Measurements from ENCODE around the gene EPM2A.
"Not testable (repeated sequence)": the region's sequence is repeated elsewhere in the genome, so short reads cannot be mapped to it uniquely, and the experiment has no call there.

Gene EPM2A

DNA sequence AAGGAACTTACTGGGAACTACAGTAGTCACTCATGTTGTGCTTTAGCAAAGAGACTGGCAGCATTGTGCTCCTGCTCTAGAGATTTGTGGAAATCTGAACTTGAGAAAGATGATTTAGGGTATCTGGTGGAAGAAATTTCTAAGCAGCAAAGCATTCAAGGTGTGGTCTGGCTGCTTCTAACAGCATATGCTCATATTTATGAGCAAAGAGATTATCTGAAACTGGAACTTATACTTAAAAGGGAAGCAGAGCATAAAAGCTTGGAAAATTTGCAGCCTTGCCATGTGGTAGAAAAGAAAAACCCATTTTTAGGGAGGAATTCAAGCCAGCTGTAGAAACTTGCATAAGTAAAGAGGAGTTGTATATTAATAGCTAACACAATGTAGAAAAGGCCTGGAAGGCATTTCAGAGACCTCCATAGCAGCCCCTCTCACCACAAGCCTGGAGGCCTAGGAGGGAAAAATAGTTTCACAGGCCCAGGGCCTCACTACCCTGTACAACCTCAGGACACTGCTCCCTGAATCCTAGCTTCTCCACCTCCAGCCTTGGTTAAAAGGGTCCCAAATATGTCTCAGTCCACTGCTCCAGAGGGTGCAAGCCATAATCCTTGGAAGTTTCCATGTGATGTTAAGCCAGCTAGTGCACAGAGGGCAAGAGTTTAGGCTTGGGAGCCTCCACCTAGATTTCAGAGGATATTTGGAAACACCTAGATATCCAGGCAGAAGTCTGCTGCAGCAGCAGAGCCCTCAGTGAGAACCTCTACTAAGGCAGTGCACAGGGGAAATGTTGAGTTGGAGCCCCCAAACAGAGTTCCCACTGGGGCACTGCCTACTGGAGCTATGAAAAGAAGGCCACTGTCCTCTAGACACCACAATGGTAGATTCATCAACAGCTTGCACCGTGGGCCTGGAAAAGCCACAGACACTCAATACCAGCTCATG, 6.6 kb downstream of the EPM2A start:
- DNase-seq, result no peak

- DNase-seq, result no peak
Measured at GRCh38 chr6:145727817-145728388, 7.4 kb downstream of the EPM2A start.

DNA sequence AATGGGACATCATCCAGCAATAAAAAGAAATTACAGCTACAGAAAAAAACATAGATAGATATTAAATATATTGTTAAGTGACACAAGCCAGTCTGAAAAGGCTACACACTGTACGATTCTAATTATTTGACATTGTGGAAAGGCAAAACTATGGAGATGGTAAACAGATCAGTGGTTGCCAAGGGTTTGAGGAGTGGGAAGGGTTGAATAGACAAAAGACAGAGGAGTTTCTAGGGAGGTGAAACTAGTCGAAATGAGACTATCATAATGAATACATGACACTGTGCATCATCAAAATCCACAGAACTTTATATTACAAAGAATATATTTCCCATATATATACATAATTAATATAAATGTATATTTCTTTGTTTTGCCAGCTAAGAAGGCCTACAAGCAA, 9.8 kb downstream of the EPM2A start:
- DNase-seq, result no peak

DNA sequence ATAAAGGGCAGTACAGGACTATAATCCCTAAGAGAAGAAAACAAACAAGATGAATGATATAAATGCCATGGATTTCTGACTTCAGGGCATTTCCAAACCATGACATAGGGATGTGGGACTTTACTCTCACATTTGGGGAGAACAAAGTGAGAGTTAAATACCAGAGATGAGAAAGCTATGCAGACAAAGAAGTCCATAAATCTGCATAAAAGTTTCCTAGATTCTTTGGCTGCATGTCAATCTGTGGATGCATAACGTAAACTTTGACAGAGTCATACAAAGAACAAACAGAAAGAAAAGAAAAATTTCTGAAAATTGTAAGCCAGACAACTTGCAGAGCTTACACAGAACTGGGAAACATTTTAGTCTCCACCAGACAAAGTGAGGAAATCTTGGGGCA, 11.7 kb downstream of the EPM2A start:
- no peak for DNase-seq

DNA sequence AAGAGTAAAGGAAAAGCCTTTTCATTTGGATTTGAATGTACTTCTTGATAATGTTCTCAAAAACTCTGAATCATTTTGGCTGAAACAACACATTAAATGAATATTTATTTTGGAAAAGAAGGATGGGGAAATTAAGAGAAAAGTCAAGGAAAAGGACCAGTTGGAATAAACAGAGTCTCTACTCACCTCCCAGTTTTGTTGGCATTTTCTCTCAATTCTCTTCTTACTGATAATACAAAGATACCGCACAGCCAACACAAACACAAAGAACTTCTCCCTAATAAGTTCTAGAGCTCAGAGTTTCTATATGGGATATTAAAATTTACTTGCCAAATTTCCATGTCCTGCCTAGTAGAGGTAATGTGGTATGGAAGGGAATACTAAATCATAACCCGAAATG, 13.1 kb downstream of the EPM2A start:
- no peak for DNase-seq

GRCh38 chr6:145721144-145721543, 14.2 kb downstream of the EPM2A start:
- no peak for DNase-seq

DNA sequence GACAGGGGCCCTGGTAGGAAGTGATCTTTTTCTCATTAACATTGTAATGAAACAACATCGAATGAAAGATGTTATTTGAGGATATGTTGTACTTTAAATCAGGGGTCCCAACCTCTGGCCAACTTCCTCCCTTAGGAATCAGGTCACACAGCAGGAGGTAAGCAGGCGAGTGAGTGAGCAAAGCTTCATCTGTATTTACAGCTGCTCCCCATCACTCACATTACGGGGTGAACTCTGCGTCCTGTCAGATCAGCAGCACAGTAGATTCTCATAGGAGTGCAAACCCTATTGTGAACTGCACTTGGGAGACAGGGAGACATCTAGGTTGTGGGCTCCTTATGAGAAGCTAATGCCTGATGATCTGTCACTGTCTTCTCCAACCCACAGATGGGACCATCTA, 19.9 kb downstream of the EPM2A start:
- no peak for DNase-seq

DNA sequence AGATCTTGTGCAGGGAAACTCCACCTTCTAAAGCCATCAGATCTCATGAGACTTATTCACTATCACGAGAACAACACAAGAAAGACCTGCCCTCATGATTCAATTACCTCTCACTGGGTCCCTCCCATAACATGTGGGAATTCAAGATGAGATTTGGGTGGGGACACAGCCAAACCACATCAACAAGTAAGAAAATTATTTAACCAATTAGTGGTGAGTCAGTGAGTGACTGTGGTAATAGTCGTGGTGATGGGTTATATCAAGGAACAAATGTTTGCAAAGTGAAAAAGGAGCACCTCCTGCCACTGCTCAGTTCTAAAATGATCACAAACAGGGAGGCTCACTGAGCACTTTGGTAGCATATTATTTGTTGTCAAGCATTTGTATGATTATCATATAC, 20.6 kb downstream of the EPM2A start:
- no peak for DNase-seq

DNA sequence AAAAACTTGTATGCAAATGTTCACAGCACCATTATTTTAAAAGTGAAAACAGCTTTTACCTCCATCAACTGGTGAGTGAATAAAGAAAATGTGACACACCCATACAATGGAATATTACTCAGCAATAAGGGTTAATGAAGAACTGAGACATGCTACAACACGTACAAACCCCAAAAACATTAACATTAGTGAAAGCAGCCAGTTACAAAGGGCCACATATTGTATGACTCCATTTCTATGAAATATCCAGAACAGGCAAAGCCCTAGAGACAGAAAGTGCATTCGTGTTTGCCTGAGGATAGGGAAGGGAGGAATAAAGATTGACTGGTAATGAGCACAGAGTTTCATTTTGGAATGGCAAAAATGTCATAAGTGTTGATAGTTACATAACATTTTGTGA, 21.5 kb downstream of the EPM2A start:
- no peak for DNase-seq

- no peak for DNase-seq
Measured at GRCh38 chr6:145711372-145711771, 23.9 kb downstream of the EPM2A start.

DNA sequence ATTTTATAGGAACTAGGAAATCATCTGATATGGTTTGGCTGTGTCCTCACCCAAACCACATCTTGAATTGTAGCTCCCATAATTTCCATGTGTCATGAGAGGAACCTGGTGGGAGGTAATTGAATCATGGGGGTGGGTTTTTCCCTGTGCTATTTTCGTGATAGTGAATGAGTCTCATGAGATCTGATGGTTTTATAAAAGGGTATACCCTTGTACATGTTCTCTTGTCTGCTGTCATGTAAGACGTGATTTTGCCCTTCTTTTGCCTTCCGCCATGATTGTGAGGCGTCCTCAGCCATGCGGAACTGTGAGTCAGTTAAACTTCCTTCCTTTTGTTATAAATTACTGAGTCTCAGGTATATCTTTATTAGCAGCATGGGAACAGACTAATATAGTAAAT, 27.9 kb downstream of the EPM2A start:
- DNase-seq, result no peak

DNA sequence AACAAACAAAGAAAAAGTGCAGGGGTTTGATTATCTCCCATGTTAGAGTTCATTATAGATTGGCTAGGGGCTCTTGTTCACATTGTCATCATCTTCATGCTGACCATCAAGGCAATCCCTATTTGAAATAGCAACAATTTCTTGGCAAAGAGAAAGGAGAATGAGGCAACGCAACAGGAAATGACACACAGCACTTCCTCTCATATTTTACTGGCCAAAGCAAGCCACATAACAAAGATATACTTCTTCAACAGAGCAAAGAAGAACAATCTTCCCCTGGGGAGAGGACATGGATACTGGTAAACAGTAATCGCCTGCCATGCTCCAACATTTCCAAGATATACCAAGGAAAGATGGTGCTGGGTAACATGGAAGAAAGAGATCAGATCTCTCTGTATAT, 29.8 kb downstream of the EPM2A start:
- DNase-seq, result no peak

DNA sequence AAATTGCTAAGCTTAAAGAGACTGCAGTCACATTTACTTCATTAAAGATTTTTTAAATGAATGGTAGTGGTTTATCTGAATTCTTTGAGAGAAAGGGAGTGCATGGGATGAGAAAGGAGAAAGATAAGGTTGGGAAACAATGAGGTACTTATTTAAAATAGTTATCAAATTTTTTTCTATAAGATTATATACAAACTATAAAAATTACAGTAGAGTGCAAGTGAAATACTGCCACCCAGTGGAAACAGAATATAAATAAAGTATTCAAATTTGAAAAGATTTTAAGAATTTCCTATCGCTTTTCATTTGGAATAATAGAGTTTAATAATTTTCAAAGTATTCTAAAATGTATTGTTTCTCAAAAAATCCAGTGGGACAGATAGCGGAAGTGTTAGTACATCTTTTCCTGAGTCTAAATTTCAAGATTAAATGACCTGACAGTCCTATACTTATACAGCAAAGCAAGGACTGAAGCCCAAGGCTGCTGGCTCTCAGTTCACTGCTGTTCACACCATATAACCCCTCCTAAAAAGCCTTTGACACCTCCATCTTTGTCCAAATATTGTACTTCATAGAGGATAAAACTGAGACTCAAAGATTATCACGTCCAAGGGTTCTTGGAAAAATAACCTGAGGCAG, 31.1 kb downstream of the EPM2A start:
- DNase-seq, result peak; percentile 14 to 55 (median 34)

DNA sequence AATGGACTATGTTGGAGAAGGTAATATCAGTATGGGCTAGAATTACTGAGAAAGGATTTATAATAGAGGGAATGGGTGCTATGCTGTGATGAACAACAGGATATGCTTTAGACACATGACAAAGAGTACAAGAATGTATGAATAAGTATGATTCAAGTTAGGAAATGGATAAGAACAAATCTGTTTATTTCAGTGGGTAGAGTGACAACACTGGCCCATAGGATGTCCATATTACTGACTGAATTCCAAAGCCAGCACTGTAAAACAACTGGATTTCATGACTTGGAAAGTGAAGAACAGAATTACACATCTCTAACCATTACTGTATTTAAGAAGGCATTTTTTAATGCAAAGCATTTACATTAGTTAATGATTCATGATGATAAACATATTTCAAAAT, 35.9 kb downstream of the EPM2A start:
- no peak for DNase-seq

GRCh38 chr6:145697401-145697800, 37.9 kb downstream of the EPM2A start:
- DNase-seq, result not testable (repeated sequence)

DNA sequence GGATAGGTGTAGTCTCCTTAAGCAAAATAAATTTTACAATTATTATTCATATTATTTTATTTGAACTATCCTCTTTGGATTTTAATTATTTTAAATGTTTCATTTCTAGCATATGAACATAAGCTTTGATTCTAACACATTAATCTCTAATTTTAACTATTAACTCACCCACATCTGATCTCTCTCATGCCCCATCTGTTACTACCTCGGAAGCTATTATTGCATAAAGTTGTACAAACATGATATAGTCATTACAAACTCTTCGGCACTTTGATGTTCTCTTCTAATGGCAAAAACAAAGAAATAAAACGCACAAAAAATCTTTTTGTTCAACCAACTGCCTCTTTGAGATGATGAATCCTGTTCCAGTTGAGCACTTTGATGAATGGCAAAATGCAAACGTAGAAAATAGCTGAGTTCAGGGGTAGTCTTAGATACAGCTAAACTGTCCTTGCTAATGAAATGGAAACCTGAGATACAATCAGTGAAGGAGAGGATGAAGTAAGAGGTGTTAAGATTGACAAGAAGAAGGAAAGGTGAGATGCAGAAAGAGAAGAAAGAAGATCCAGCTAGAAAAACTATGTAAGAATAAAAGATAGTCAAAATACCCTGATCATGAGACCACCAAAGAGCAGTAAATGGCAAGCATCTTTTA, 41.1 kb downstream of the EPM2A start:
- DNase-seq, result no peak

DNA sequence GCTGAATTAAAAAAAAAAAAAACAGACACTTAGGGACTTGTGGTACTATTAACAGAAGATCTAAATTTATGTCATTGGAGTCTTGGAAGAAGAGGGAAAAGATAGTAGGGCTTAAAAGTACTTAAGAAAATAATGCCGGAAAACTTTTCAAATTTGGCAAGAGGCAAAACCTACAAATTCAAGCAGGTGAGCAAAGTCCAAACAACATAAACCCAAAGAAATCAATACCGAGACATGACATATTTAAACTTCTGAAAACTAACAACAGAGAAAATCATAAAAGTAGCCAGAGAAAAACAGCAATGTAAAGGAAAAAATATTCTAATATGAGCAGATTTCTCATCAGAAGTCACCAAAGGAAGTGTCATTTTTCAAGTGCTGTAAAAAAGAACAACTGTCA, 44.4 kb downstream of the EPM2A start:
- no peak for DNase-seq

- no peak for DNase-seq
Measured at GRCh38 chr6:145689529-145689928, 45.8 kb downstream of the EPM2A start.

- DNase-seq, result no peak
Measured at GRCh38 chr6:145688493-145688905, 46.8 kb downstream of the EPM2A start.

- no peak for DNase-seq
Measured at GRCh38 chr6:145685932-145686331, 49.4 kb downstream of the EPM2A start.

- DNase-seq, result no peak
Measured at GRCh38 chr6:145681965-145682364, 53.4 kb downstream of the EPM2A start.

- DNase-seq, result peak in 1 of 3 experiments; percentile 7
Measured at GRCh38 chr6:145673504-145673903, 61.8 kb downstream of the EPM2A start.

- DNase-seq, result no peak
Measured at GRCh38 chr6:145670311-145670710, 65.0 kb downstream of the EPM2A start.

DNA sequence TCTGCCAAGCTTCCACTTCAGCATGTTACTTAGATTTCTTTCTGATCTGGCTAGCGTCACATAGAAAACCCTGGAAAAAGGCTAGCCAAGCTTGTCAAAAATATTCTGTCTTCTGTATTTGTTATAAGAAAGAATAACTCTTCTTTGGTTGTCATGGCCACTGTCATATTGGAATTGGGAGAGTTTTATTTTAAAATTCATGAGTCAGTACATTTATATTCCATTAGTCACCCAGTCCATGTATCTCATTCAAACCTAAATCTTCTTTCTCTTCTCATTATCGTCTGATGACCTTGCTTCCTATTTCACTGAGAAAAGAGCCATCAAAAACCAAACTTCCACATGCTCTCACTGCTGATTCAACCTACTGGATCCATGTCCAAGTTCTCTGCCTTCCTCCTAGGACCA, 65.7 kb downstream of the EPM2A start:
- no peak for DNase-seq

Data from NCI-H1417 (cell line).